ENCODE data around the gene PPFIA1.

GRCh38 chr11:70270104-70270876, at the start of gene PPFIA1:
- peak in 1 of 2 donors; percentile 37 for TF ChIP-seq POLR2A (IDR thresholded peaks at IDR 0.05)
- no peak for TF ChIP-seq CTCF (IDR thresholded peaks at IDR 0.05)
- peak in 3 of 4 donors; percentile 78 to 81 (median 81) for TF ChIP-seq POLR2AphosphoS5 (IDR thresholded peaks at IDR 0.05)

Measured in sigmoid colon (tissue), 4 donors.